ENCODE measurements around the gene CLPX. TPM values are rescaled to one million over a fixed set of nuclear protein-coding genes. Genes with fewer than 3 reads are reported as not detected.

The CLPX gene
- total RNA-seq, 2 experiments from 2014 or later = 26.0 to 53.3 TPM

- ChIA-PET POLR2A (no interaction called here), CTCF (ENCODE audit: unreplicated experiment) (interaction anchor here (0.8 kb wide), 1 partner anchor 9 kb away, joined by 3 read pairs; no protein-coding TSS in a partner anchor)
- no peaks in the 10 kb centered on the region for H3K4me1 ChIP-seq (ENCODE audit: insufficient read depth, low read length, poor library complexity, severe bottlenecking)
- BruUV-seq (replicated peaks) = no TSS peak
- H2AFZ ChIP-seq (ENCODE audit: low read length) = no peak overlapping the region
- H3K9me2 ChIP-seq (ENCODE audit: insufficient read depth, low read length) = no peaks in the 10 kb centered on the region
- peak; percentile 67 for DNase-seq (ENCODE audit: low spot score)
- H3K9me3 ChIP-seq (ENCODE audit: low read length) = no peaks in the 10 kb centered on the region
- no peaks in the 10 kb centered on the region for H3K79me2 ChIP-seq (ENCODE audit: insufficient read depth, low read depth, low read length)
- no peak overlapping the region for H3K27ac ChIP-seq (ENCODE audit: low read depth, low read length, poor library complexity, severe bottlenecking)
- peak; percentile 85 for TF ChIP-seq CTCF (conservative IDR thresholded peaks at IDR 0.05; ENCODE audit: low read length)
- no peak for TF ChIP-seq EZH2phosphoT487 (IDR thresholded peaks at IDR 0.05; ENCODE audit: borderline replicate concordance, low read depth, low read length)
- H3K4me3 ChIP-seq (ENCODE audit: low read depth, low read length, poor library complexity, severe bottlenecking) = no peak overlapping the region
- H3K4me2 ChIP-seq (ENCODE audit: low read length) = no peak overlapping the region
- no peaks in the 10 kb centered on the region for H4K20me1 ChIP-seq (ENCODE audit: insufficient read depth, low read length)
- H3K36me3 ChIP-seq (ENCODE audit: insufficient read depth, low read length) = no peaks in the 10 kb centered on the region
- intact Hi-C loops (cut with micrococcal nuclease; ENCODE audit: unreplicated experiment) = no loop called here
Observed at GRCh38 chr15:65212097-65212496, 27.0 kb upstream of the CLPX start.

GRCh38 chr15:65211482-65211982 lies 26.4 kb upstream of the CLPX start:
- ChIA-PET POLR2A (no interaction called here), CTCF (ENCODE audit: unreplicated experiment) (interaction anchor here (0.8 kb wide), 1 partner anchor 9 kb away, joined by 3 read pairs; no protein-coding TSS in a partner anchor)
- H3K4me1 ChIP-seq (ENCODE audit: insufficient read depth, low read length, poor library complexity, severe bottlenecking) = no peaks in the 10 kb centered on the region
- intact Hi-C loops (cut with micrococcal nuclease; ENCODE audit: unreplicated experiment) = no loop called here
- DNase-seq (ENCODE audit: low spot score) = no peak
- no peaks in the 10 kb centered on the region for H3K9me3 ChIP-seq (ENCODE audit: low read length)
- H3K9me2 ChIP-seq (ENCODE audit: insufficient read depth, low read length) = no peaks in the 10 kb centered on the region
- TF ChIP-seq EZH2phosphoT487 (IDR thresholded peaks at IDR 0.05; ENCODE audit: borderline replicate concordance, low read depth, low read length) (no peak), CTCF (conservative IDR thresholded peaks at IDR 0.05; ENCODE audit: low read length) (no peak)
- BruUV-seq (replicated peaks) = no TSS peak
- no peak overlapping the region for H3K4me3 ChIP-seq (ENCODE audit: low read depth, low read length, poor library complexity, severe bottlenecking)
- H3K79me2 ChIP-seq (ENCODE audit: insufficient read depth, low read depth, low read length) = no peaks in the 10 kb centered on the region
- H3K27ac ChIP-seq (ENCODE audit: low read depth, low read length, poor library complexity, severe bottlenecking) = no peak overlapping the region
- H2AFZ ChIP-seq (ENCODE audit: low read length) = no peak overlapping the region
- no peaks in the 10 kb centered on the region for H4K20me1 ChIP-seq (ENCODE audit: insufficient read depth, low read length)
- H3K4me2 ChIP-seq (ENCODE audit: low read length) = no peak overlapping the region
- no peaks in the 10 kb centered on the region for H3K36me3 ChIP-seq (ENCODE audit: insufficient read depth, low read length)

GRCh38 chr15:65210770-65211481 lies 25.8 kb upstream of the CLPX start, which contains the start of gene CILP:
CILP (minus strand) TSS chr15:65211473; CDS start chr15:65209755, 1,718 bp downstream.
- H3K79me2 ChIP-seq (ENCODE audit: insufficient read depth, low read depth, low read length) = no peaks in the 10 kb centered on the region
- TF ChIP-seq CTCF (conservative IDR thresholded peaks at IDR 0.05; ENCODE audit: low read length) (no peak), EZH2phosphoT487 (IDR thresholded peaks at IDR 0.05; ENCODE audit: borderline replicate concordance, low read depth, low read length) (no peak)
- intact Hi-C loops (cut with micrococcal nuclease; ENCODE audit: unreplicated experiment) = no loop called here
- no peak within 1 kb of the TSS for H3K27ac ChIP-seq (ENCODE audit: low read depth, low read length, poor library complexity, severe bottlenecking)
- no peak within 1 kb of the TSS for H3K4me2 ChIP-seq (ENCODE audit: low read length)
- no peak for DNase-seq (ENCODE audit: low spot score)
- no peaks in the 10 kb centered on the region for H3K4me1 ChIP-seq (ENCODE audit: insufficient read depth, low read length, poor library complexity, severe bottlenecking)
- H3K9me2 ChIP-seq (ENCODE audit: insufficient read depth, low read length) = no peaks in the 10 kb centered on the region
- ChIA-PET CTCF (ENCODE audit: unreplicated experiment) (no interaction called here), POLR2A (no interaction called here)
- H3K36me3 ChIP-seq (ENCODE audit: insufficient read depth, low read length) = no peaks in the 10 kb centered on the region
- no peak within 1 kb of the TSS for H3K4me3 ChIP-seq (ENCODE audit: low read depth, low read length, poor library complexity, severe bottlenecking)
- no peak within 1 kb of the TSS for H2AFZ ChIP-seq (ENCODE audit: low read length)
- no peaks in the 10 kb centered on the region for H4K20me1 ChIP-seq (ENCODE audit: insufficient read depth, low read length)
- no TSS peak for BruUV-seq (replicated peaks)
- H3K9me3 ChIP-seq (ENCODE audit: low read length) = no peaks in the 10 kb centered on the region

Data from OCI-LY7 (cell line).